ENCODE measurements around the gene ULK4. TPM values are rescaled to one million over a fixed set of nuclear protein-coding genes. Genes with fewer than 3 reads are reported as not detected.
A peak's percentile ranks its signal among the peaks of the same experiment; 100 is the strongest.

Gene ULK4
- total RNA-seq, 1 donor from 2014 or later, result 9.1 TPM

- DNase-seq (ENCODE audit: extremely low spot score, unreplicated experiment), result no peak
- H3K36me3 Mint-ChIP-seq (ENCODE audit: unreplicated experiment), result peaks cover 79% of the 10 kb centered on the region
- TF ChIP-seq CTCF (IDR thresholded peaks at IDR 0.05), result no peak
- H3K27me3 Mint-ChIP-seq (ENCODE audit: unreplicated experiment), result no peaks in the 10 kb centered on the region
- H3K9me3 Mint-ChIP-seq (ENCODE audit: unreplicated experiment), result no peaks in the 10 kb centered on the region
- no peak overlapping the region for H3K4me3 Mint-ChIP-seq (ENCODE audit: unreplicated experiment)
- no peak overlapping the region for H3K27ac Mint-ChIP-seq (ENCODE audit: unreplicated experiment)
- no peaks in the 10 kb centered on the region for H3K4me1 Mint-ChIP-seq (ENCODE audit: unreplicated experiment)
Measured at GRCh38 chr3:41236228-41236627, 725.7 kb downstream of the ULK4 start.

GRCh38 chr3:41234823-41235721 is 726.8 kb downstream of the ULK4 start:
- no peak for DNase-seq (ENCODE audit: extremely low spot score, unreplicated experiment)
- Mint-ChIP-seq H3K36me3 (ENCODE audit: unreplicated experiment) (peaks cover 79% of the 10 kb centered on the region), H3K9me3 (ENCODE audit: unreplicated experiment) (peaks cover 3% of the 10 kb centered on the region), H3K27me3 (ENCODE audit: unreplicated experiment) (no peaks in the 10 kb centered on the region), H3K27ac (ENCODE audit: unreplicated experiment) (no peak overlapping the region), H3K4me1 (ENCODE audit: unreplicated experiment) (no peaks in the 10 kb centered on the region), H3K4me3 (ENCODE audit: unreplicated experiment) (no peak overlapping the region)
- TF ChIP-seq CTCF (IDR thresholded peaks at IDR 0.05), result no peak

- peaks cover 38% of the 10 kb centered on the region for H3K36me3 Mint-ChIP-seq (ENCODE audit: unreplicated experiment)
- no peaks in the 10 kb centered on the region for H3K27me3 Mint-ChIP-seq (ENCODE audit: unreplicated experiment)
- peak overlapping the region; percentile 52 for H3K27ac Mint-ChIP-seq (ENCODE audit: unreplicated experiment)
- TF ChIP-seq CTCF (IDR thresholded peaks at IDR 0.05), result no peak
- DNase-seq (ENCODE audit: extremely low spot score, unreplicated experiment), result no peak
- no peaks in the 10 kb centered on the region for H3K9me3 Mint-ChIP-seq (ENCODE audit: unreplicated experiment)
- no peak overlapping the region for H3K4me3 Mint-ChIP-seq (ENCODE audit: unreplicated experiment)
- peaks cover 43% of the 10 kb centered on the region for H3K4me1 Mint-ChIP-seq (ENCODE audit: unreplicated experiment)
Measured at GRCh38 chr3:41224120-41224806, 737.6 kb downstream of the ULK4 start.

GRCh38 chr3:41223691-41224090 is 738.2 kb downstream of the ULK4 start:
- no peak for TF ChIP-seq CTCF (IDR thresholded peaks at IDR 0.05)
- H3K4me3 Mint-ChIP-seq (ENCODE audit: unreplicated experiment), result no peak overlapping the region
- H3K4me1 Mint-ChIP-seq (ENCODE audit: unreplicated experiment), result peaks cover 48% of the 10 kb centered on the region
- H3K27me3 Mint-ChIP-seq (ENCODE audit: unreplicated experiment), result no peaks in the 10 kb centered on the region
- peaks cover 36% of the 10 kb centered on the region for H3K36me3 Mint-ChIP-seq (ENCODE audit: unreplicated experiment)
- DNase-seq (ENCODE audit: extremely low spot score, unreplicated experiment), result no peak
- no peak overlapping the region for H3K27ac Mint-ChIP-seq (ENCODE audit: unreplicated experiment)
- no peaks in the 10 kb centered on the region for H3K9me3 Mint-ChIP-seq (ENCODE audit: unreplicated experiment)

DNA sequence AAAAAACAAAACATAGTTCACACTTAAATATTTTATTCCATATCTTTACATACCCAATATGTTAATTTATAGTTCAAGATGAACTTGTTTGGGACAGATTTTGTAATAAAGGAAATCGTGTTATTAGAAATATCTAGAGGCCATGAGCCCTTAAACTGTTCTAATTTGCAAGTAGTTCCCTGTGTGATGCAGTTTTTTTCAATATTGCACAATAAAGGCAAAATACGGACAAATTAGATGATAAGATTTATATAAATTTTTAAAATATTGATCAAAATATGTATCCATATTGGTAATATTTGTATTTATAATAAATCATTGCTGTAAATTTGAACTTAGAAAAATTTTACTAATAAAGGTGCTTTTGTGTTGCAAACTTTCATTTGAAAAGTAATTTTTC is 738.8 kb downstream of the ULK4 start:
- Mint-ChIP-seq H3K27ac (ENCODE audit: unreplicated experiment) (no peak overlapping the region), H3K27me3 (ENCODE audit: unreplicated experiment) (no peaks in the 10 kb centered on the region), H3K4me1 (ENCODE audit: unreplicated experiment) (peaks cover 51% of the 10 kb centered on the region), H3K9me3 (ENCODE audit: unreplicated experiment) (no peaks in the 10 kb centered on the region), H3K4me3 (ENCODE audit: unreplicated experiment) (no peak overlapping the region), H3K36me3 (ENCODE audit: unreplicated experiment) (peaks cover 30% of the 10 kb centered on the region)
- TF ChIP-seq CTCF (IDR thresholded peaks at IDR 0.05), result no peak
- no peak for DNase-seq (ENCODE audit: extremely low spot score, unreplicated experiment)

Data from osteocyte (in vitro differentiated cells).